ENCODE data around the gene TTC17.

DNA sequence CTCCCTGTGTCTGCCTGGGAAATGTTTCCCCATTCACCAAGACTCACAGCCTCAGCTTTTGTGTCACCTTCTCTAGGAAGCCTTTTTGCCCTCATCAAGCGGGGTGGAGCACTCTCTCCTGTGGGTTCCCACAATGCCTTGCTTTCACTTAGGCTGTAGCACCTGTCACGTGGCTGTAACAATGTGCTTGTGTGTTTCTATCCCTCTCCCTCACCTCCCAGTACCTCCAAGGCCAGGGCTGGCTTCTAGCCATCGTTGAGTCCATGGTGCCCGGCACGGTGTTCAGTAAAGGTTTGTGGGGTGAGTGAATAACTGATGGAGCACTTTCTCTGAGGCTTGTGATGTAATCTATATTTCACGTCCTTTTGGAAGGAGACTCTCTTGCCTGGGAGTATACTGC lies 153.2 kb downstream of the TTC17 start:
- TF ChIP-seq GATA3 (IDR thresholded peaks at IDR 0.05; ENCODE audit: low read depth, low read length), result no peak
- TF ChIP-seq GATA2 (IDR thresholded peaks at IDR 0.05; ENCODE audit: low read depth, low read length), result no peak

All from SH-SY5Y (cell line).